ENCODE data around the gene GVQW3. TPM values are rescaled to one million over a fixed set of nuclear protein-coding genes. Genes with fewer than 3 reads are reported as not detected.
A peak's percentile ranks its signal among the peaks of the same experiment; 100 is the strongest.

GVQW3 gene
- total RNA-seq, 1 experiment from 2014 or later, result 15.8 TPM

- BruUV-seq (replicated peaks), result no TSS peak
- Histone ChIP-seq H3K36me3 (ENCODE audit: control insufficient read depth, insufficient read depth, low read length) (no peaks in the 10 kb centered on the region), H3K4me1 (no peaks in the 10 kb centered on the region), H3K9me3 (no peaks in the 10 kb centered on the region), H3K27me3 (replicated peaks; ENCODE audit: control insufficient read depth, insufficient read depth, low read length) (no peaks in the 10 kb centered on the region), H3K4me3 (ENCODE audit: low read depth, low read length) (no peak overlapping the region)
- TF ChIP-seq, protein P1, sequence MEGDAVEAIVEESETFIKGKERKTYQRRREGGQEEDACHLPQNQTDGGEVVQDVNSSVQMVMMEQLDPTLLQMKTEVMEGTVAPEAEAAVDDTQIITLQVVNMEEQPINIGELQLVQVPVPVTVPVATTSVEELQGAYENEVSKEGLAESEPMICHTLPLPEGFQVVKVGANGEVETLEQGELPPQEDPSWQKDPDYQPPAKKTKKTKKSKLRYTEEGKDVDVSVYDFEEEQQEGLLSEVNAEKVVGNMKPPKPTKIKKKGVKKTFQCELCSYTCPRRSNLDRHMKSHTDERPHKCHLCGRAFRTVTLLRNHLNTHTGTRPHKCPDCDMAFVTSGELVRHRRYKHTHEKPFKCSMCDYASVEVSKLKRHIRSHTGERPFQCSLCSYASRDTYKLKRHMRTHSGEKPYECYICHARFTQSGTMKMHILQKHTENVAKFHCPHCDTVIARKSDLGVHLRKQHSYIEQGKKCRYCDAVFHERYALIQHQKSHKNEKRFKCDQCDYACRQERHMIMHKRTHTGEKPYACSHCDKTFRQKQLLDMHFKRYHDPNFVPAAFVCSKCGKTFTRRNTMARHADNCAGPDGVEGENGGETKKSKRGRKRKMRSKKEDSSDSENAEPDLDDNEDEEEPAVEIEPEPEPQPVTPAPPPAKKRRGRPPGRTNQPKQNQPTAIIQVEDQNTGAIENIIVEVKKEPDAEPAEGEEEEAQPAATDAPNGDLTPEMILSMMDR (IDR thresholded peaks at IDR 0.05; ENCODE audit: insufficient read depth in 1 of 2, low read depth in 1 of 2, low read length in 1 of 2, severe bottlenecking in 1 of 2, unreplicated experiment in 1 of 2), result peak in 1 of 2 experiments; percentile 14
- peaks cover 11% of the 10 kb centered on the region for H3K27me3 Mint-ChIP-seq (ENCODE audit: insufficient read depth, unreplicated experiment)
- POLR2A ChIA-PET, result no interaction called here
- CTCF ChIA-PET, result no interaction called here
- H3K27ac Mint-ChIP-seq (ENCODE audit: unreplicated experiment), result no peak overlapping the region
- H3K36me3 Mint-ChIP-seq (ENCODE audit: insufficient read depth, unreplicated experiment), result no peaks in the 10 kb centered on the region
- peak in 1 of 2 experiments; percentile 36 for DNase-seq
- no peaks in the 10 kb centered on the region for H3K4me1 Mint-ChIP-seq (ENCODE audit: low read depth, unreplicated experiment)
- H3K4me3 Mint-ChIP-seq (ENCODE audit: unreplicated experiment), result no peak overlapping the region
- intact Hi-C loops (cut with micrococcal nuclease; ENCODE audit: unreplicated experiment), result no loop called here
- peaks cover 8% of the 10 kb centered on the region for H3K9me3 Mint-ChIP-seq (ENCODE audit: unreplicated experiment)
Observed at GRCh38 chr11:76415073-76415472, 34.0 kb downstream of the GVQW3 start.

GRCh38 chr11:76419896-76420295 is 38.8 kb downstream of the GVQW3 start:
- no TSS peak for BruUV-seq (replicated peaks)
- Mint-ChIP-seq H3K27me3 (ENCODE audit: insufficient read depth, unreplicated experiment) (peaks cover 5% of the 10 kb centered on the region), H3K27ac (ENCODE audit: unreplicated experiment) (no peak overlapping the region), H3K9me3 (ENCODE audit: unreplicated experiment) (peaks cover 8% of the 10 kb centered on the region), H3K4me1 (ENCODE audit: low read depth, unreplicated experiment) (no peaks in the 10 kb centered on the region), H3K4me3 (ENCODE audit: unreplicated experiment) (no peak overlapping the region), H3K36me3 (ENCODE audit: insufficient read depth, unreplicated experiment) (no peaks in the 10 kb centered on the region)
- no peaks in the 10 kb centered on the region for H3K27me3 ChIP-seq (replicated peaks; ENCODE audit: control insufficient read depth, insufficient read depth, low read length)
- ChIA-PET POLR2A (interaction anchor here (0.5 kb wide), 1 partner anchor 165 kb away, joined by 9 read pairs; no protein-coding TSS in a partner anchor), CTCF (no interaction called here)
- H3K4me3 ChIP-seq (ENCODE audit: low read depth, low read length), result no peak overlapping the region
- peak in 1 of 2 experiments; percentile 62 for DNase-seq
- H3K36me3 ChIP-seq (ENCODE audit: control insufficient read depth, insufficient read depth, low read length), result no peaks in the 10 kb centered on the region
- TF ChIP-seq, protein P1 (IDR thresholded peaks at IDR 0.05; ENCODE audit: insufficient read depth in 1 of 2, low read depth in 1 of 2, low read length in 1 of 2, severe bottlenecking in 1 of 2, unreplicated experiment in 1 of 2), result peak; percentile 67 to 77
- intact Hi-C loops (cut with micrococcal nuclease; ENCODE audit: unreplicated experiment), result loop anchor here (2.0 kb wide), 1 partner anchor 93 kb away; no protein-coding TSS in a partner anchor
- no peaks in the 10 kb centered on the region for H3K9me3 ChIP-seq
- H3K4me1 ChIP-seq, result no peaks in the 10 kb centered on the region

DNA sequence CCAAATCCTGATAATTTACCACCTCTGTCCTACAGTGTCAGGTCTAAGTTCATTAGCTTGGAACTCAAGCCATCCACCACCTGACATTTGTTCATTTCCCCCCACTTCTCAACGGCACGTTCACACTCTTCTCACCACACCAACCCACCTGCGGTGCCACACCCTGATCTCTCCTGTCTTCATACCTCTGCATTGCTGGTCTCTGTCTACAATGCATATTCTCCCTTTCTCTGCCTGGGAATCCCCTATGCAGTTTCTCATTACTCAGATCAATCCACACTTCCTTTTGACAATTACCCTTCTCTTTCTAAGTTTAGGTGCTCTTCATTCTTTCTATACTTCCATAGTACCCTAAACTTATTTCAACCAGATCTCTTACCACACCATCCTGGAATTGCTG is 43.3 kb downstream of the GVQW3 start:
- Histone ChIP-seq H3K27me3 (replicated peaks; ENCODE audit: control insufficient read depth, insufficient read depth, low read length) (no peaks in the 10 kb centered on the region), H3K9me3 (no peaks in the 10 kb centered on the region), H3K4me1 (no peaks in the 10 kb centered on the region), H3K4me3 (ENCODE audit: low read depth, low read length) (no peak overlapping the region), H3K36me3 (ENCODE audit: control insufficient read depth, insufficient read depth, low read length) (no peaks in the 10 kb centered on the region)
- POLR2A ChIA-PET, result no interaction called here
- no peak for DNase-seq
- no TSS peak for BruUV-seq (replicated peaks)
- Mint-ChIP-seq H3K27ac (ENCODE audit: unreplicated experiment) (no peak overlapping the region), H3K27me3 (ENCODE audit: insufficient read depth, unreplicated experiment) (no peaks in the 10 kb centered on the region), H3K4me1 (ENCODE audit: low read depth, unreplicated experiment) (peaks cover 6% of the 10 kb centered on the region), H3K9me3 (ENCODE audit: unreplicated experiment) (no peaks in the 10 kb centered on the region), H3K36me3 (ENCODE audit: insufficient read depth, unreplicated experiment) (no peaks in the 10 kb centered on the region), H3K4me3 (ENCODE audit: unreplicated experiment) (no peak overlapping the region)
- intact Hi-C loops (cut with micrococcal nuclease; ENCODE audit: unreplicated experiment), result no loop called here
- TF ChIP-seq, protein P1 (IDR thresholded peaks at IDR 0.05; ENCODE audit: insufficient read depth in 1 of 2, low read depth in 1 of 2, low read length in 1 of 2, severe bottlenecking in 1 of 2, unreplicated experiment in 1 of 2), result no peak
- CTCF ChIA-PET, result no interaction called here

Data from Caco-2 (cell line).